GM13977 (cell line): Measurements from ENCODE around the gene ACCSL.

Experiments used
- DNase-seq: peaks from one replicate; pipeline ENCODE4 v3.0.0; 2012; ENCODE audit warnings: low spot score
- in situ Hi-C: fragments of 300-500 bp; cut with MboI; formaldehyde crosslinking; loops from one replicate; pipeline ENCODE4 v1.12.0; 2022; ENCODE audit warnings: low sequenced_read_pairs, low pct_unique_long_range_greater_than_20kb, mixed read lengths, inconsistent platforms; ENCODE audit not compliant: unreplicated experiment
- TF ChIP-seq, protein P1 (sequence below): IDR thresholded peaks from 2 replicates; pipeline ENCODE4 v1.5.1; 2012; ENCODE audit warnings: mild to moderate bottlenecking, control low read depth; ENCODE audit not compliant: insufficient read depth; ENCODE audit errors: extremely low read depth, missing control alignments

ACCSL gene

DNA sequence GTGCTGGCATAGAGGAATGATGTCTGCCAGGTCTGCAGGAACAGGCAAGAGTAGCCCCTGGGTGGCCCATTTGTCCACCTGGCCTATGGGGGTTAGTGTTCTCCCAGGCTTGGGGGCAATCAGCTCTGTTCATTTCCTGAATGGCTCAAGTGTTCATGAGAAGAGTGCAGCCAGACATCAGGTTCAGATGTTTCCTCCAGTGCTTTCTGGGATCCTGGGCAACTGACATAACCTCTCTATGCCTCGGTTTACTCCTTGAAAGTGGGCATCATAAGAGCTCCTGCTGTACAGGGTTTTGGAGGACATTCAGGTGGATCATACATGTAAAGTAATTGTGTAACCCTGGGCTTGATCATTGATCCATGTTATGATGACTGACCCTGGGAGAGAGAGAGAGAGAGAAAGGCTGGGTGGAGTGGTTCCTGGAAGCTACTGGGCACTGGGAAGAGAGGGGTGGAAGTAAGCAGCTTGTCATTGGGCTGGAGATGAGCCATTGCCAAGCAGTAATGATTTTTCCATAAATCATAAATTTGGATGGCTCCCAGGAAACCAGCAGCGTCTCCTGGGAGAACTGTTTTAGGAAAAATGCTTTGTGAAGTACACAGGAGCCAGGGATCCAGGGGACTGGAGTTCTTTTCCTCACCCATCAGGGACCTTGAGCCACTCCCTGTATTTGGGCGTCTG, 30.2 kb upstream of the ACCSL start:
- TF ChIP-seq, protein P1, sequence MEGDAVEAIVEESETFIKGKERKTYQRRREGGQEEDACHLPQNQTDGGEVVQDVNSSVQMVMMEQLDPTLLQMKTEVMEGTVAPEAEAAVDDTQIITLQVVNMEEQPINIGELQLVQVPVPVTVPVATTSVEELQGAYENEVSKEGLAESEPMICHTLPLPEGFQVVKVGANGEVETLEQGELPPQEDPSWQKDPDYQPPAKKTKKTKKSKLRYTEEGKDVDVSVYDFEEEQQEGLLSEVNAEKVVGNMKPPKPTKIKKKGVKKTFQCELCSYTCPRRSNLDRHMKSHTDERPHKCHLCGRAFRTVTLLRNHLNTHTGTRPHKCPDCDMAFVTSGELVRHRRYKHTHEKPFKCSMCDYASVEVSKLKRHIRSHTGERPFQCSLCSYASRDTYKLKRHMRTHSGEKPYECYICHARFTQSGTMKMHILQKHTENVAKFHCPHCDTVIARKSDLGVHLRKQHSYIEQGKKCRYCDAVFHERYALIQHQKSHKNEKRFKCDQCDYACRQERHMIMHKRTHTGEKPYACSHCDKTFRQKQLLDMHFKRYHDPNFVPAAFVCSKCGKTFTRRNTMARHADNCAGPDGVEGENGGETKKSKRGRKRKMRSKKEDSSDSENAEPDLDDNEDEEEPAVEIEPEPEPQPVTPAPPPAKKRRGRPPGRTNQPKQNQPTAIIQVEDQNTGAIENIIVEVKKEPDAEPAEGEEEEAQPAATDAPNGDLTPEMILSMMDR: no peak
- DNase-seq: no peak
- in situ Hi-C loops: no loop called here

DNA sequence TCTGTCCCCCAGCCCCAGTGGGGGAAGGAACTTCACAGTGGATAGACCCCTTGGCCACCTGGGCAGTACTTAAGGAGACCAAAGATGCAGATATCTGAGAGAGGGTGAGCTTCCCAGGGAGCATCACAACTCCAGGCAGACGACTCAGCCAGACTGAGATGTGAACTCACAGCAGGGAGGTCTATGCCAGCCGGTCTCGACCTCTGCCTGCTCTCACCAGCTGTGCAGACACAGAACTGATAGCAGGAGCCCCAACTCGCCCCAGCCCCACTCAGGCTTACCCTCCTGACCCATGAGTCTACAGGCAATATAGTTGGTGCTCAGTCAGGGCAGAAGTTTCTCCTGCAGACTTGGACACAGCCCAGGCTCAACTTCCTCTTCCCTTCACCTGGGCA, 29.7 kb upstream of the ACCSL start:
- in situ Hi-C loops: no loop called here
- TF ChIP-seq, protein P1: no peak
- DNase-seq: no peak

DNA sequence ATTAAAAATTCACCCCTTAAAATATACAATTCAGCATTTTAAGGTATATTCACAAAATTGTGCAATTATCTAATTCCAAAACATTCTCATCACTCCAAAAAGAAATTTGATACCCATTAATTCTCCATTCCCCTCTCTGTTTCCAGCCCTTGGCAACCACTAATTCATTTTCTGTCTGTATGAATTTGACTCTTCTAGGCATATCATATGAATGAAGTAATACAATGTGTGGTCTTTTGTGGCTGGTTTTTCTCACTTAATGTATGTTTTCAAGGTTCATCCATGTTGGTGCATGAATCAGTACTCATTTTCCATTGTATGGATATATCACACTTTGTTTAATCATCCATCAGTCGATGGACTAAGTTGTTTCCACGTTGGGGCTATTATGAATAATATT, 29.0 kb upstream of the ACCSL start:
- in situ Hi-C loops: no loop called here
- no peak for DNase-seq
- TF ChIP-seq, protein P1: no peak

DNA sequence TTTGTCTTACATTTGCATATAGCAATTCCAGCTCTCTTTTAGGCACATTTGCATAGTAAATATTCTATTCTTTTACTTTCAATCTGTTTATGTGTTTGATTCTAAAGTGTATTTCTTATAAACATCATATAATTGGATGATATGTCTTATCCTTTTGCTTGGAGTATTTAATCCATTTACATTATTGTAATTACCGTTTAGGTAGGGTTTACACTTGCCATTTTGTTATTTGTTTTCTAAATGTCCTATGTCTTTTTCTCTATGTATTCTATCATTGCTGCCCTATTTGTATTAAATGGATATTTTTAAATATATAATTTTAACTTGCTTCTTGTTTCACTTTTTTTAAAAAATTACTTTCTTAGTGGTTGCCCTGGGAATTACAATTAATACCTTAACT, 22.8 kb upstream of the ACCSL start:
- TF ChIP-seq, protein P1: no peak
- no peak for DNase-seq
- in situ Hi-C loops: no loop called here

DNA sequence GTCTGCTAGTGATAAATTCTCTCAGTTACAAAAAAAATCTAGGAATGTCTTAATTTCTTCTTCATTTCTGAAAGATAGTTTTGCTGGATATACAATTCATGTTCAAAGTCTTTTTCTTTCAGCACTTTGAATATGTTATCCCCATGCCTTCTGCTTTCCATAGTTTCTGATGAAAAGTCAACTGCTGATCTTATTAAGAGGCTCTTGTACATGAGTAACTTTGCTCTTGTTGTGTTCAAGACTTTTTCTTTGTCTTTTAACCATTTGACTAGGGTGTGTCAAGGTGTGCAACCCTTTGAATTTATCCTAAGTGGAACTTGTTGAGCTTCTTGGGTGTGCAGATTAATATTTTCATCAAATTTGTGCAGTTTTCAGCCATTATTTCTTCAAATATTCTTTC, 22.1 kb upstream of the ACCSL start:
- DNase-seq: no peak
- in situ Hi-C loops: no loop called here
- TF ChIP-seq, protein P1: no peak

DNA sequence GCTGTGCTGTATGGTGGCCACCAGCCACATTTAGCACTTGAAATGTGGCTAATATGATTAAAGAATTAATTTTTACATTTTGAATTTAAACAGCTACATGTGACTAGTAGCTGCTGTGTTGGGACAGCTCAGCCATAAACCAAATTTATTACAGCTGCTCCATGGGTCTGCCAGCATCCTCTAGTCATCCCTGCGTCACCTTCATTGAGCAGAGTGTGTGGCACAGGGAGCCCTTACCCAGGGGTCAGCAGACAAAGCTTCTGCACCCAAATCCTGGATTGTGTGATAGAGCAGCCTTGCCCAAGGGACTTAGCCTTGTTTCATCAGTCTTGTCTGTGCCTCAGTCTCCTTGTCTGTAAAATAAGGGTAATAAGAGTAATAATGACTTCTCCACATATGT, 19.4 kb upstream of the ACCSL start:
- in situ Hi-C loops: no loop called here
- no peak for DNase-seq
- TF ChIP-seq, protein P1: no peak

DNA sequence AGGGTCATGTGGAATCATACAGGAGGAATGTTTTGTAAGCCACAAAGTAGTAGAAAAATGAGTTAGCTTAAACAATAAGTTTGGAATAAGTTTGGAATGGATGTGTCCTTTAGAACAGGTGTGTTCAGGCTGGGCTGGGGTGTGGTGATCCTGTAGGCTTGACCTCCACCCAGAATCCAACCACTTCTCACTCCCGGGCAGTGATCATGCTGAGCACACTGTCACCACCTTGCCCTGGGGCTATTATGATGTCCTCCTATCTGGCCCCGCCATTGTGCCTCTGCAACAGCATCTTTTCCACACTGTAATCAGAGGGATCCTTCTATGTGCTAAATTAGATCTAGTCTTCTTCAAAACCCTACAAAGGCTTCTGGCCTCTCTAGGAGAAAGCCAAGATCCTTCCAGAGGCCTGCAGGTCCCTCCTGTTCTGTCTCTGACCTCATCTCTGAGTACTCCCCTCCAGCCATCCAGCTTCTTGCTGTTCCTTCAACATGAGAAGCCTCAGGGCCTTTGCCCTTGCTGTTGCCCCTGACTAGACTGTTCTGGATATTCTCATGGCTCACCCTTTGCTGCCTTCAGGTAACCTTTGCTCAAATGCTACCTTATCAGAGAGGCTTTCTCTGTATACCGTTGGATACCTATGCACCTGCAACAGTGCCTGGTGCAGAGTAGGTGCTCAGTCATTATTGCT, 18.8 kb upstream of the ACCSL start:
- in situ Hi-C loops: no loop called here
- no peak for DNase-seq

More for the DNA sequence above, 18.8 kb upstream of the ACCSL start:
- TF ChIP-seq, protein P1: no peak
